A549 (cell line): ENCODE results near the gene COBL. TPM values are rescaled to one million over a fixed set of nuclear protein-coding genes. Genes with fewer than 3 reads are reported as not detected.
A peak's percentile ranks its signal among the peaks of the same experiment; 100 is the strongest.

Experiments used
- ATAC-seq, 2 experiments: fragments of 200-7000 bp in 1 of 2; fragments of >200 bp in 1 of 2; cut with Nextera tagmentation in 1 of 2; cut with Tn5 transposase in 1 of 2; 3 replicates each; pipeline versions ENCODE4 v1.8.0 to v1.9.1; 2018 to 2020; ENCODE audit warnings: mild to moderate bottlenecking in 1 of 2, moderate library complexity in 1 of 2
- CTCF ChIA-PET: fragments of 300-600 bp; sonication (Branson Sonifier 250); formaldehyde crosslinking; extraction: SDS; loops from one replicate; lab custom pipeline; 2021; ENCODE audit warnings: antibody characterized with exemption, inconsistent platforms; lab: Yijun Ruan, JAX
- POLR2A ChIA-PET: fragments of 350-600 bp; formaldehyde crosslinking; extraction: SDS; loops from one replicate; lab custom pipeline; 2021; ENCODE audit warnings: antibody characterized with exemption, inconsistent platforms; lab: Yijun Ruan, JAX
- DNase-seq, 2 experiments: peaks; one replicate each; pipeline versions ENCODE4 v3.0.0 to v3.0.0-alpha.2; 2011 to 2016; ENCODE audit warnings: low read depth in 1 of 2, low spot score in 1 of 2
- FAIRE-seq: peaks from 2 replicates; lab custom pipeline; 2011; peaks lifted over from hg19 to GRCh38; lab: Jason Lieb, UNC
- H3K27ac ChIP-seq, 2 experiments: fragments of >200 bp; sonication (Bioruptor Twin); formaldehyde crosslinking; 3 replicates each; pipeline ENCODE4 v1.5.1; 2016 to 2017
- H3K4me1 ChIP-seq: fragments of >200 bp; sonication (Bioruptor Twin); formaldehyde crosslinking; 3 replicates; pipeline ENCODE4 v1.6.1; 2016
- H3K4me2 ChIP-seq: fragments of >200 bp; sonication (Bioruptor Twin); formaldehyde crosslinking; 3 replicates; pipeline ENCODE4 v1.6.1; 2016
- H3K4me3 ChIP-seq: fragments of >200 bp; sonication (Bioruptor Twin); formaldehyde crosslinking; 3 replicates; pipeline ENCODE4 v1.5.1; 2016
- H3K9me3 ChIP-seq: fragments of >200 bp; sonication (Bioruptor Twin); formaldehyde crosslinking; 3 replicates; pipeline ENCODE4 v1.6.1; 2016
- BHLHE40 ChIP-seq: IDR thresholded peaks from 2 replicates; pipeline ENCODE4 v1.6.1; 2012; ENCODE audit warnings: low read depth, low read length, inconsistent platforms
- CBX2 ChIP-seq: fragments of 200-600 bp; sonication (generic); IDR thresholded peaks from 2 replicates; pipeline ENCODE4 v1.6.1; 2016; ENCODE audit warnings: low read depth, mild to moderate bottlenecking, borderline replicate concordance
- EHMT2 ChIP-seq: fragments of 200-600 bp; sonication (generic); IDR thresholded peaks from 2 replicates; pipeline ENCODE4 v1.6.1; 2016; ENCODE audit warnings: antibody characterized with exemption, low read depth, mild to moderate bottlenecking, moderate library complexity
- EP300 ChIP-seq, 2 experiments: fragments of >200 bp; sonication (Bioruptor Twin); formaldehyde crosslinking; IDR thresholded peaks; 2 replicates in 1 of 2; 3 replicates in 1 of 2; pipeline ENCODE4 v1.6.1; 2016 to 2017
- FOSB ChIP-seq: fragments of 250-450 bp; sonication (Bioruptor Pico); IDR thresholded peaks from 2 replicates; pipeline ENCODE4 v1.5.0; 2020; ENCODE audit warnings: mild to moderate bottlenecking, moderate library complexity
- FOSL2 ChIP-seq, 2 experiments: fragments of 450-650 bp in 1 of 2; fragments of >200 bp in 1 of 2; sonication (Bioruptor Twin) in 1 of 2; formaldehyde crosslinking; IDR thresholded peaks; 2 replicates each; pipeline versions ENCODE4 v1.5.0 to v1.6.1; 2016 to 2020; ENCODE audit warnings: mild to moderate bottlenecking in 1 of 2, moderate library complexity in 1 of 2
- HOXB13 ChIP-seq: fragments of 250-450 bp; sonication (Bioruptor Pico); IDR thresholded peaks from 2 replicates; pipeline ENCODE4 v1.5.0; 2020; ENCODE audit warnings: low read depth, mild to moderate bottlenecking, moderate library complexity
- HOXB5 ChIP-seq: fragments of 250-450 bp; sonication (Bioruptor Pico); IDR thresholded peaks from 2 replicates; pipeline ENCODE4 v1.5.0; 2020; ENCODE audit warnings: mild to moderate bottlenecking, moderate library complexity
- MAFK ChIP-seq: fragments of 450-650 bp; IDR thresholded peaks from 2 replicates; pipeline ENCODE4 v1.6.1; 2014; ENCODE audit not compliant: partially characterized antibody
- NFE2L2 ChIP-seq: fragments of 150-350 bp; conservative IDR thresholded peaks from 2 replicates; pipeline ENCODE4 v1.6.1; 2014; ENCODE audit warnings: low read length
- NPAS2 ChIP-seq: fragments of 250-450 bp; sonication (Bioruptor Pico); IDR thresholded peaks from 2 replicates; pipeline ENCODE4 v1.8.0; 2022; ENCODE audit warnings: mild to moderate bottlenecking, moderate library complexity, borderline replicate concordance
- NR3C1 ChIP-seq: fragments of >200 bp; sonication (Bioruptor Twin); formaldehyde crosslinking; IDR thresholded peaks from 3 replicates; pipeline ENCODE4 v1.6.1; 2017
- RAD21 ChIP-seq, 2 experiments: fragments of >200 bp in 1 of 2; sonication (Bioruptor Twin) in 1 of 2; formaldehyde crosslinking in 1 of 2; IDR thresholded peaks in 1 of 2; conservative IDR thresholded peaks in 1 of 2; 2 replicates in 1 of 2; 3 replicates in 1 of 2; pipeline ENCODE4 v1.6.1; 2012 to 2018; ENCODE audit warnings: inconsistent platforms in 1 of 2
- RCOR1 ChIP-seq: fragments of 150-350 bp; IDR thresholded peaks from 2 replicates; pipeline ENCODE4 v1.6.1; 2014; ENCODE audit warnings: antibody characterized with exemption, low read length, low read depth
- RFX5 ChIP-seq: fragments of 450-650 bp; IDR thresholded peaks from 2 replicates; pipeline ENCODE4 v1.7.1; 2014; ENCODE audit warnings: antibody characterized with exemption, mild to moderate bottlenecking, moderate library complexity
- TFCP2L1 ChIP-seq: fragments of 250-450 bp; sonication (Bioruptor Pico); IDR thresholded peaks from 2 replicates; pipeline ENCODE4 v1.5.0; 2021; ENCODE audit warnings: mild to moderate bottlenecking
- ZFP36 ChIP-seq: fragments of 450-650 bp; IDR thresholded peaks from 2 replicates; pipeline ENCODE4 v1.6.1; 2014; ENCODE audit warnings: borderline replicate concordance; ENCODE audit not compliant: partially characterized antibody
- WGBS: methylation state at CpG from one replicate; pipeline ENCODE4 v1.1.6; 2017; ENCODE audit errors: missing lambda C conversion rate; 5-methylcytosine and 5-hydroxymethylcytosine counted together
- polyA plus RNA-seq, 4 experiments: library from polyadenylated mRNA; depleted of rRNA in 3 of 4; stranded (reverse); fragments of >200 nt; fragmentation: RNase III in 1 of 4; extraction: RNeasy Plus Mini Kit Qiagen cat#74134 plus additional on column Dnase treatment in 1 of 4; gene quantifications; 2 replicates in 3 of 4; 3 replicates in 1 of 4; pipeline ENCODE4 v1.2.3, GENCODE V29; 2011 to 2017
- TF ChIP-seq, protein P1 (sequence below): fragments of >200 bp; sonication (Bioruptor Twin); formaldehyde crosslinking; IDR thresholded peaks from 2 replicates; pipeline ENCODE4 v1.6.1; 2016
- TF ChIP-seq, protein P2 (sequence below): fragments of >200 bp; sonication (Bioruptor Twin); formaldehyde crosslinking; IDR thresholded peaks from 3 replicates; pipeline ENCODE4 v1.5.1; 2016
- TF ChIP-seq, protein P3 (sequence below): fragments of 450-650 bp; IDR thresholded peaks from 2 replicates; pipeline ENCODE4 v1.6.1; 2014; ENCODE audit warnings: antibody characterized with exemption

The COBL gene
- polyA plus RNA-seq, 2 of the 4 experiments (the other 2 are of a cell fraction) = 1.5 to 7.4 TPM

DNA sequence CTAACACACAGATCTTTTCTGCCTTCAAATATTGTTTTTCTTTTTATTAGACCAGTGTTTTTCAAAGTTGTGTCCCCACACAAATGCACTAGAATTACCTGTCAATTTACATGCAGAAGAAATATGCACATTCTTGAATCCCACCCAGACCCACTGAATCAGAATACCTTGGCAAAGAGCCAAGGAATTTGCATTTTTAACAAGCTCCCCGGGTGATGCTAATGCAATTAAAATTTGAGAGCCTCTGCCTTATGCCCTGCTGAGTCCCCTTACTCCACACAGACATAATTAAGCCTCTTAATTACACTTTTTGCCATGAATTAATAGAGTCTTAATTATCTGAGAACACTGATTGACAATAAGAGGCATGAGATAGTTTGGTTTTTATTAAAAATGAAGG is 332.8 kb downstream of the COBL start:
- Histone ChIP-seq H3K4me1 (no peaks in the 10 kb centered on the region), H3K4me2 (no peak overlapping the region), H3K27ac (no peak overlapping the region), H3K4me3 (no peak overlapping the region), H3K9me3 (no peaks in the 10 kb centered on the region)
- FAIRE-seq (no peak), DNase-seq (no peak), ATAC-seq (no peak)
- POLR2A ChIA-PET = no interaction called here
- no peak for TF ChIP-seq HOXB13
- TF ChIP-seq HOXB5 = no peak
- TF ChIP-seq, protein P1, sequence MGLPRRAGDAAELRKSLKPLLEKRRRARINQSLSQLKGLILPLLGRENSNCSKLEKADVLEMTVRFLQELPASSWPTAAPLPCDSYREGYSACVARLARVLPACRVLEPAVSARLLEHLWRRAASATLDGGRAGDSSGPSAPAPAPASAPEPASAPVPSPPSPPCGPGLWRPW = no peak
- no peak for TF ChIP-seq FOSB
- TF ChIP-seq EHMT2 = no peak
- TF ChIP-seq FOSL2 (IDR thresholded peaks at IDR 0.05) = no peak
- TF ChIP-seq FOSL2 (CRISPR knock-in tag; IDR thresholded peaks at IDR 0.05) = no peak
- TF ChIP-seq MAFK = no peak
- TF ChIP-seq, protein P2, sequence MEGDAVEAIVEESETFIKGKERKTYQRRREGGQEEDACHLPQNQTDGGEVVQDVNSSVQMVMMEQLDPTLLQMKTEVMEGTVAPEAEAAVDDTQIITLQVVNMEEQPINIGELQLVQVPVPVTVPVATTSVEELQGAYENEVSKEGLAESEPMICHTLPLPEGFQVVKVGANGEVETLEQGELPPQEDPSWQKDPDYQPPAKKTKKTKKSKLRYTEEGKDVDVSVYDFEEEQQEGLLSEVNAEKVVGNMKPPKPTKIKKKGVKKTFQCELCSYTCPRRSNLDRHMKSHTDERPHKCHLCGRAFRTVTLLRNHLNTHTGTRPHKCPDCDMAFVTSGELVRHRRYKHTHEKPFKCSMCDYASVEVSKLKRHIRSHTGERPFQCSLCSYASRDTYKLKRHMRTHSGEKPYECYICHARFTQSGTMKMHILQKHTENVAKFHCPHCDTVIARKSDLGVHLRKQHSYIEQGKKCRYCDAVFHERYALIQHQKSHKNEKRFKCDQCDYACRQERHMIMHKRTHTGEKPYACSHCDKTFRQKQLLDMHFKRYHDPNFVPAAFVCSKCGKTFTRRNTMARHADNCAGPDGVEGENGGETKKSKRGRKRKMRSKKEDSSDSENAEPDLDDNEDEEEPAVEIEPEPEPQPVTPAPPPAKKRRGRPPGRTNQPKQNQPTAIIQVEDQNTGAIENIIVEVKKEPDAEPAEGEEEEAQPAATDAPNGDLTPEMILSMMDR = no peak
- TF ChIP-seq RCOR1 = no peak
- TF ChIP-seq NPAS2 = no peak
- TF ChIP-seq TFCP2L1 = no peak
- no peak for TF ChIP-seq CBX2
- TF ChIP-seq RFX5 = no peak
- TF ChIP-seq NR3C1 = no peak
- TF ChIP-seq BHLHE40 = no peak
- no peak for TF ChIP-seq NFE2L2
- CTCF ChIA-PET = no interaction called here
- 5% methylated on average over 1 of the region's 1 CpG for WGBS

GRCh38 chr7:50982626-50983025 is 334.0 kb downstream of the COBL start:
- ChIA-PET CTCF (interaction anchor here (1.6 kb wide), 1 partner anchor 40 kb away, joined by 4 read pairs; no protein-coding TSS in a partner anchor), POLR2A (interaction anchor here (0.6 to 0.7 kb wide), 2 partner anchors 27 to 162 kb away, joined by 3 to 4 read pairs; no protein-coding TSS in a partner anchor)
- TF ChIP-seq, protein P3, sequence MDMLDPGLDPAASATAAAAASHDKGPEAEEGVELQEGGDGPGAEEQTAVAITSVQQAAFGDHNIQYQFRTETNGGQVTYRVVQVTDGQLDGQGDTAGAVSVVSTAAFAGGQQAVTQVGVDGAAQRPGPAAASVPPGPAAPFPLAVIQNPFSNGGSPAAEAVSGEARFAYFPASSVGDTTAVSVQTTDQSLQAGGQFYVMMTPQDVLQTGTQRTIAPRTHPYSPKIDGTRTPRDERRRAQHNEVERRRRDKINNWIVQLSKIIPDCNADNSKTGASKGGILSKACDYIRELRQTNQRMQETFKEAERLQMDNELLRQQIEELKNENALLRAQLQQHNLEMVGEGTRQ = no peak
- TF ChIP-seq MAFK (no peak), EP300 (IDR thresholded peaks at IDR 0.05) (no peak), RAD21 (conservative IDR thresholded peaks at IDR 0.05 in 1 of 2, IDR thresholded peaks at IDR 0.05 in 1 of 2) (peak in 1 of 2 experiments; percentile 46; a peak in 2 of 5 replicates), ZFP36 (no peak)
- TF ChIP-seq, protein P2 = 0 out of 3 replicates have a peak, but pooled peaks have one; percentile 7
- Histone ChIP-seq H3K9me3 (no peaks in the 10 kb centered on the region), H3K4me2 (no peak overlapping the region), H3K4me3 (no peak overlapping the region), H3K27ac (no peak overlapping the region), H3K4me1 (no peaks in the 10 kb centered on the region)
- FAIRE-seq (no peak), ATAC-seq (peak in 1 of 2 experiments; percentile 79; a peak in 4 of 6 replicates), DNase-seq (peak in 1 of 2 experiments; percentile 16)
- 50% methylated on average over 1 of the region's 2 CpGs for WGBS
